Gastroesophageal sphincter (tissue), 4 donors: ENCODE results near the gene CARHSP1. TPM values are rescaled to one million over a fixed set of nuclear protein-coding genes. Genes with fewer than 3 reads are reported as not detected.
"Not testable (repeated sequence)": the region's sequence is repeated elsewhere in the genome, so short reads cannot be mapped to it uniquely, and the experiment has no call there.

ENCODE experiments used
- ATAC-seq: fragments of 150-250 bp; one replicate; pipeline ENCODE4 v1.9.1; 2016; ENCODE audit warnings: mild to moderate bottlenecking, moderate library complexity
- H3K27ac ChIP-seq, 4 donors: fragments of 200-600 bp; sonication (generic) in 3 of 4; 1 replicate in 3 of 4; 2 replicates in 1 of 4; pipeline ENCODE4 v1.5.1; 2016 to 2019
- H3K27me3 ChIP-seq: fragments of 200-600 bp; sonication (generic); one replicate; pipeline ENCODE4 v1.5.1; 2019
- H3K36me3 ChIP-seq, 2 donors: fragments of 200-600 bp; sonication (generic); one replicate each; pipeline ENCODE4 v1.5.1; 2019; ENCODE audit warnings: control low read depth in 1 of 2
- H3K4me1 ChIP-seq, 3 donors: fragments of 200-600 bp; sonication (generic); 1 replicate in 2 of 3; 2 replicates in 1 of 3; pipeline ENCODE4 v1.5.1; 2016 to 2019; ENCODE audit warnings: control low read depth in 2 of 3
- H3K4me3 ChIP-seq, 2 donors: fragments of 200-600 bp; sonication (generic); one replicate each; pipeline ENCODE4 v1.5.1; 2019; ENCODE audit warnings: mild to moderate bottlenecking in 1 of 2, moderate library complexity in 1 of 2
- H3K9me3 ChIP-seq, 3 donors: fragments of 200-600 bp; sonication (generic); one replicate each; pipeline ENCODE4 v1.5.1; 2017 to 2019; ENCODE audit warnings: control low read depth in 2 of 3
- CTCF ChIP-seq, 4 experiments: fragments of 200-600 bp in 2 of 4; fragments of 450-650 bp in 2 of 4; sonication (generic) in 1 of 4; IDR thresholded peaks; one replicate each; pipeline ENCODE4 v1.5.1; 2017 to 2019; ENCODE audit warnings: antibody characterized with exemption in 4 of 4, mild to moderate bottlenecking in 2 of 4, moderate library complexity in 2 of 4
- EP300 ChIP-seq: sonication (generic); formaldehyde crosslinking; IDR thresholded peaks from one replicate; pipeline ENCODE4 v1.6.1; 2017; ENCODE audit warnings: antibody characterized with exemption, mild to moderate bottlenecking
- POLR2A ChIP-seq, 2 donors: fragments of 450-650 bp; IDR thresholded peaks; one replicate each; pipeline ENCODE4 v1.6.1; 2017; ENCODE audit warnings: antibody characterized with exemption in 2 of 2, mild to moderate bottlenecking in 2 of 2, moderate library complexity in 1 of 2
- POLR2AphosphoS5 ChIP-seq: sonication (generic); formaldehyde crosslinking; IDR thresholded peaks from one replicate; pipeline ENCODE4 v1.6.1; 2017; ENCODE audit warnings: antibody characterized with exemption
- WGBS, 2 donors: methylation state at CpG; one replicate each; pipeline ENCODE4 v1.1.5; 2018; ENCODE audit warnings: low coverage in 1 of 2; 5-methylcytosine and 5-hydroxymethylcytosine counted together
- total RNA-seq, 4 donors: library from RNA; depleted of rRNA; stranded (reverse); fragments of >200 nt; gene quantifications; one replicate each; pipeline ENCODE4 v1.1.0, GENCODE V29; 2016

The CARHSP1 gene
- total RNA-seq, result 10 to 100 TPM; 29.3 to 79.8 (median 72.5) TPM

- ATAC-seq, result peak; percentile 90
- Histone ChIP-seq H3K27me3 (no peaks in the 10 kb centered on the region), H3K36me3 (no peaks in the 10 kb centered on the region), H3K4me3 (peak within 1 kb of the TSS; percentile 53 to 84), H3K9me3 (no peaks in the 10 kb centered on the region), H3K27ac (peak within 1 kb of the TSS; percentile 35 to 89 (median 86)), H3K4me1 (peaks cover 0 to 55% (median 27%) of the 10 kb centered on the region in 3 donors)
- TF ChIP-seq EP300 (no peak), POLR2A (IDR thresholded peaks at IDR 0.05) (peak; percentile 25 to 35), POLR2AphosphoS5 (no peak), CTCF (IDR thresholded peaks at IDR 0.05) (no peak)
- WGBS, 2 donors, result no CpG with 5 or more reads among the region's 83 CpGs
Observed at GRCh38 chr16:8868416-8869211, at the start of gene CARHSP1. Gene CARHSP1 (minus strand): TSS chr16:8869006. CDS start chr16:8859328, 9,678 bp downstream.

GRCh38 chr16:8917336-8917735, 48.5 kb upstream of the CARHSP1 start:
- ATAC-seq, H3K9me3 ChIP-seq, H3K27ac ChIP-seq, H3K4me3 ChIP-seq, H3K27me3 ChIP-seq, H3K4me1 ChIP-seq: not testable (repeated sequence)
- WGBS, 2 donors, result 95 to 100% methylated on average over 1 to 4 of the region's 10 CpGs
- peaks cover 0 to 100% of the 10 kb centered on the region in 2 donors for H3K36me3 ChIP-seq

GRCh38 chr16:8916541-8917225, 47.9 kb upstream of the CARHSP1 start:
- 72 to 85% methylated on average over 5 of the region's 5 CpGs for WGBS, 2 donors
- Histone ChIP-seq H3K9me3 (no peaks in the 10 kb centered on the region), H3K27me3 (no peaks in the 10 kb centered on the region), H3K4me3 (no peak overlapping the region), H3K27ac (no peak overlapping the region), H3K4me1 (no peaks in the 10 kb centered on the region), H3K36me3 (peaks cover 0 to 100% of the 10 kb centered on the region in 2 donors)
- no peak for ATAC-seq
- TF ChIP-seq POLR2AphosphoS5 (no peak), POLR2A (IDR thresholded peaks at IDR 0.05) (no peak), EP300 (no peak), CTCF (IDR thresholded peaks at IDR 0.05) (no peak)

GRCh38 chr16:8915722-8916301, 47.0 kb upstream of the CARHSP1 start:
- Histone ChIP-seq H3K4me1 (no peaks in the 10 kb centered on the region), H3K27me3 (no peaks in the 10 kb centered on the region), H3K4me3 (no peak overlapping the region), H3K27ac (no peak overlapping the region), H3K36me3 (peaks cover 0 to 100% of the 10 kb centered on the region in 2 donors), H3K9me3 (no peaks in the 10 kb centered on the region)
- WGBS, 2 donors, result 72 to 94% methylated on average over 2 to 3 of the region's 7 CpGs
- ATAC-seq, result no peak
- TF ChIP-seq CTCF (IDR thresholded peaks at IDR 0.05) (no peak), POLR2AphosphoS5 (no peak), EP300 (no peak), POLR2A (IDR thresholded peaks at IDR 0.05) (no peak)

GRCh38 chr16:8914098-8914497, 45.3 kb upstream of the CARHSP1 start:
- H3K36me3 ChIP-seq, result peaks cover 0 to 100% of the 10 kb centered on the region in 2 donors
- ATAC-seq, result no peak
- no peak for TF ChIP-seq POLR2A (IDR thresholded peaks at IDR 0.05)
- TF ChIP-seq EP300, result no peak
- no peak for TF ChIP-seq CTCF (IDR thresholded peaks at IDR 0.05)
- no peak for TF ChIP-seq POLR2AphosphoS5

More at GRCh38 chr16:8914098-8914497, 45.3 kb upstream of the CARHSP1 start:
- no peaks in the 10 kb centered on the region for H3K27me3 ChIP-seq
- 82 to 95% methylated on average over 2 to 3 of the region's 3 CpGs for WGBS, 2 donors
- no peaks in the 10 kb centered on the region for H3K9me3 ChIP-seq
- H3K27ac ChIP-seq, result no peak overlapping the region
- H3K4me3 ChIP-seq, result no peak overlapping the region
- no peaks in the 10 kb centered on the region for H3K4me1 ChIP-seq
